Sigmoid colon (tissue), 7 donors: Measurements from ENCODE around the gene BBS2. TPM values are rescaled to one million over a fixed set of nuclear protein-coding genes. Genes with fewer than 3 reads are reported as not detected.

Source experiments
- DNase-seq: peaks from one replicate; pipeline ENCODE4 v3.0.0-alpha.2; 2019
- H3K27ac ChIP-seq, 4 donors: fragments of 200-600 bp; sonication (generic); one replicate each; pipeline ENCODE4 v1.5.1; 2016 to 2019; ENCODE audit warnings: mild to moderate bottlenecking in 1 of 4
- H3K27me3 ChIP-seq, 3 donors: fragments of 200-600 bp; sonication (generic); one replicate each; pipeline ENCODE4 v1.5.1; 2019; ENCODE audit warnings: mild to moderate bottlenecking in 1 of 3
- H3K36me3 ChIP-seq, 4 donors: fragments of 200-600 bp; sonication (generic); one replicate each; pipeline ENCODE4 v1.5.1; 2016 to 2019
- H3K4me1 ChIP-seq, 4 donors: fragments of 200-600 bp; sonication (generic); one replicate each; pipeline ENCODE4 v1.5.1; 2017 to 2019
- H3K4me3 ChIP-seq, 4 donors: fragments of 200-600 bp; sonication (generic); one replicate each; pipeline ENCODE4 v1.5.1; 2017 to 2019; ENCODE audit warnings: mild to moderate bottlenecking in 2 of 4, moderate library complexity in 1 of 4
- H3K9me3 ChIP-seq, 4 donors: fragments of 200-600 bp in 3 of 4; sonication (generic) in 3 of 4; one replicate each; pipeline versions ENCODE4 v1.5.1 to v1.6.1; 2013 to 2019
- EP300 ChIP-seq, 4 donors: sonication (generic); formaldehyde crosslinking; IDR thresholded peaks; one replicate each; pipeline ENCODE4 v1.6.1; 2017; ENCODE audit warnings: antibody characterized with exemption in 4 of 4
- POLR2A ChIP-seq, 2 donors: fragments of 450-650 bp; IDR thresholded peaks; one replicate each; pipeline ENCODE4 v1.6.1; 2016; ENCODE audit warnings: antibody characterized with exemption in 2 of 2, mild to moderate bottlenecking in 2 of 2, moderate library complexity in 2 of 2
- POLR2AphosphoS5 ChIP-seq, 4 donors: sonication (generic); formaldehyde crosslinking; IDR thresholded peaks; one replicate each; pipeline ENCODE4 v1.6.1; 2017; ENCODE audit warnings: antibody characterized with exemption in 4 of 4
- WGBS, 2 donors: extraction: QIAGEN DNeasy Blood & Tissue Kit; methylation state at CpG; one replicate each; pipeline ENCODE4 v1.1.7; 2013; 5-methylcytosine and 5-hydroxymethylcytosine counted together
- intact Hi-C: fragments of 100-400 bp; cut with DNase I; formaldehyde crosslinking; loops from one replicate; pipeline ENCODE4 v1.15.1; 2023
- polyA plus RNA-seq, 3 donors: library from polyadenylated mRNA; stranded (reverse); fragments of 200-250 nt; gene quantifications; one replicate each; pipeline ENCODE4 v1.2.3, GENCODE V29; 2013
- total RNA-seq, 4 donors: library from RNA; depleted of rRNA; stranded (reverse); fragments of >200 nt; gene quantifications; one replicate each; pipeline ENCODE4 v1.1.0, GENCODE V29; 2016
- TF ChIP-seq, protein P1 (sequence below), 4 experiments: fragments of 450-650 bp in 3 of 4; fragments of 200-600 bp in 1 of 4; IDR thresholded peaks; one replicate each; pipeline ENCODE4 v1.5.1; 2016 to 2019; ENCODE audit warnings: antibody characterized with exemption in 4 of 4, mild to moderate bottlenecking in 3 of 4, moderate library complexity in 2 of 4
- donor health status: healthy with polysubstance abuse.
- donor health status: Bipolar disorder and iron deficiency.
- donor health status: healthy.

Gene BBS2
- total and polyA plus RNA-seq, 7 donors, result 13.2 to 74.2 (median 40.8) TPM

DNA sequence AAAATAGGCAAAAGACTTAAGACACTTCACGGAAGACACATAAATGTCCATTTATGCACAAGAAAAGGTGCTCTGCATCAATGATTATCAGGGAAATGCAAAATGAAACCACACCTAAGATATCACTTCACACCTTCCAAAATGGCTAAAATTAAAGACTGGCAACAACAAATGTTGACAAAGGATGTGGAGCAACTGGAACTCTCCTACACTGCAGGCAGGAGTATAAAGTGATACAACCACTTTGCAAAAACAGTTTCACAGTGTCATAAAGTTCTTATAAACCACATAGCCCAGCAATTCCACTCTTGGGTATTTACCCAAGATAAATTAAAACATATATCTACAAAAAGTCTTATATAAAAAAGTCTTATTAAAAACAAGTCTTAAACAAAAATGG, 7.8 kb downstream of the BBS2 start:
- DNase-seq, result no peak
- peaks cover 0 to 20% (median 6%) of the 10 kb centered on the region in 4 donors for H3K4me1 ChIP-seq
- H3K36me3 ChIP-seq, result peaks cover 11 to 53% (median 16%) of the 10 kb centered on the region in 4 donors
- no peak overlapping the region for H3K4me3 ChIP-seq
- TF ChIP-seq EP300 (IDR thresholded peaks at IDR 0.05) (no peak), POLR2A (IDR thresholded peaks at IDR 0.05) (no peak), POLR2AphosphoS5 (IDR thresholded peaks at IDR 0.05) (no peak)
- TF ChIP-seq, protein P1, sequence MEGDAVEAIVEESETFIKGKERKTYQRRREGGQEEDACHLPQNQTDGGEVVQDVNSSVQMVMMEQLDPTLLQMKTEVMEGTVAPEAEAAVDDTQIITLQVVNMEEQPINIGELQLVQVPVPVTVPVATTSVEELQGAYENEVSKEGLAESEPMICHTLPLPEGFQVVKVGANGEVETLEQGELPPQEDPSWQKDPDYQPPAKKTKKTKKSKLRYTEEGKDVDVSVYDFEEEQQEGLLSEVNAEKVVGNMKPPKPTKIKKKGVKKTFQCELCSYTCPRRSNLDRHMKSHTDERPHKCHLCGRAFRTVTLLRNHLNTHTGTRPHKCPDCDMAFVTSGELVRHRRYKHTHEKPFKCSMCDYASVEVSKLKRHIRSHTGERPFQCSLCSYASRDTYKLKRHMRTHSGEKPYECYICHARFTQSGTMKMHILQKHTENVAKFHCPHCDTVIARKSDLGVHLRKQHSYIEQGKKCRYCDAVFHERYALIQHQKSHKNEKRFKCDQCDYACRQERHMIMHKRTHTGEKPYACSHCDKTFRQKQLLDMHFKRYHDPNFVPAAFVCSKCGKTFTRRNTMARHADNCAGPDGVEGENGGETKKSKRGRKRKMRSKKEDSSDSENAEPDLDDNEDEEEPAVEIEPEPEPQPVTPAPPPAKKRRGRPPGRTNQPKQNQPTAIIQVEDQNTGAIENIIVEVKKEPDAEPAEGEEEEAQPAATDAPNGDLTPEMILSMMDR (IDR thresholded peaks at IDR 0.05), result no peak
- H3K9me3 ChIP-seq, result no peaks in the 10 kb centered on the region
- WGBS, 2 donors, result 97 to 100% methylated on average over 1 of the region's 1 CpG
- no peak overlapping the region for H3K27ac ChIP-seq
- no peaks in the 10 kb centered on the region for H3K27me3 ChIP-seq
- intact Hi-C loops, result no loop called here

DNA sequence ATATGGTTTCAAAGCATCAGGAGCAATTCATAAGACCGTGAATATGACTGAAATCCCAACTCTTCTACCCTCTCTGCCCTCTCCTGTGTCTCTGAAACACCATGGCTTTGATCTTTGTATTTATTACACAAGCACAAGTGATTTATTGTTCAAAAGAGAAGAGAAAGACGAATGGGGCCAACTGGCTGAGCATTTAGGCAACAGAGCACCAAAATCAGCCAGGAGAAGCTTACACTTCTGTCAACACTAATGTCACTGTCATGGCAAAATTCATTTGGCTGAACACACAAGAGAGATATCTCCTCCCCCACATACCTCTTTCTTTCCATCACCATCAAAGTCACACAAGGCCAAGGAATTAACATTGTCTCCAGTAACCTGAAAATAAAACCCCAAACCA, 9.3 kb downstream of the BBS2 start:
- Histone ChIP-seq H3K27ac (no peak overlapping the region), H3K27me3 (no peaks in the 10 kb centered on the region), H3K36me3 (peaks cover 12 to 68% (median 19%) of the 10 kb centered on the region in 4 donors), H3K9me3 (no peaks in the 10 kb centered on the region), H3K4me1 (peaks cover 0 to 8% (median 4%) of the 10 kb centered on the region in 4 donors), H3K4me3 (no peak overlapping the region)
- intact Hi-C loops, result no loop called here
- WGBS, 2 donors, result 65 to 83% methylated on average over 2 of the region's 2 CpGs
- TF ChIP-seq, protein P1 (IDR thresholded peaks at IDR 0.05), result no peak
- TF ChIP-seq EP300 (IDR thresholded peaks at IDR 0.05), result no peak
- TF ChIP-seq POLR2AphosphoS5 (IDR thresholded peaks at IDR 0.05), result no peak
- TF ChIP-seq POLR2A (IDR thresholded peaks at IDR 0.05), result no peak
- no peak for DNase-seq

DNA sequence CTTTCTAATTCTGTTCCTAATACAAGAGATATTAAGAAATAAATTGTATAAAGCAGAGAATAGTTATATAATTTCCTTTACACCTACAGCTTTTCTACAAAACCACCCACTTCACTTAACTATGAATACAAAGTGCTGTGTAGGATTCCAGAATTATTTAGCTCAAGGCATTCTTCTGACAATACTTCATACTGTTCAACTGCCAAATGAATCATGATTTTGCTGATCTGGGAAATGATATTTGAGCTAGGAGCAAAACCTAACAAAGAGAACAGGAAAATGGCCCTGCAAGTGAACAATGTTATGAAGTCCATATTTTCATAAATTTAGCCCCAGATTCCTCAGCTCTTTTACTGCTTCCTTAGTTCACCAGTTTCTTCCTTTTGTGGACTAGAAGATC, 12.9 kb downstream of the BBS2 start:
- no peak for TF ChIP-seq POLR2A (IDR thresholded peaks at IDR 0.05)
- TF ChIP-seq, protein P1 (IDR thresholded peaks at IDR 0.05), result no peak
- TF ChIP-seq EP300 (IDR thresholded peaks at IDR 0.05), result no peak
- TF ChIP-seq POLR2AphosphoS5 (IDR thresholded peaks at IDR 0.05), result no peak
- Histone ChIP-seq H3K4me3 (no peak overlapping the region), H3K27me3 (no peaks in the 10 kb centered on the region), H3K4me1 (no peaks in the 10 kb centered on the region), H3K9me3 (no peaks in the 10 kb centered on the region), H3K36me3 (peaks cover 16 to 96% (median 30%) of the 10 kb centered on the region in 4 donors), H3K27ac (no peak overlapping the region)
- intact Hi-C loops, result no loop called here
- DNase-seq, result no peak

DNA sequence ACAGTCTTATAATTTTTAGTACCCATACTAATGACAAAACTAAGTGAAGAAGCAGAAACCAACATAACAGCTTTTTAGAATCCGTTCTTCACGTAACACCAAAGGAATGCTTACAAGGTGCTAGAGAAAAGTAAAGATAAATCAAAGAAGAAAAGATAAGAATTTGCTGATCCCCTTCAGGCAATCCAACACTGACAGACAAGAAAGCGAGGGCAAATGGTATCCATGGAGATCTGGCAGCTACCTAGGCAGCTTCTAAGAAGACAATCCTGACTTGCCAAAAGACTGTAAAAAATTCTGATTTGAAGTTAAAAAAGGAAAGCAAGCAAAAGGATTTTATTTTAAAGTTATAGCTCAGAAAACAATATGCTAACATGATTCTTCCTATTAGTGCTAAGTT, 14.6 kb downstream of the BBS2 start:
- H3K4me3 ChIP-seq, result no peak overlapping the region
- no peaks in the 10 kb centered on the region for H3K9me3 ChIP-seq
- 96 to 99% methylated on average over 3 of the region's 3 CpGs for WGBS, 2 donors
- DNase-seq, result no peak
- TF ChIP-seq, protein P1 (IDR thresholded peaks at IDR 0.05), result no peak
- TF ChIP-seq POLR2A (IDR thresholded peaks at IDR 0.05), result no peak
- no peak for TF ChIP-seq POLR2AphosphoS5 (IDR thresholded peaks at IDR 0.05)
- no peak for TF ChIP-seq EP300 (IDR thresholded peaks at IDR 0.05)
- peaks cover 19 to 100% (median 43%) of the 10 kb centered on the region in 4 donors for H3K36me3 ChIP-seq
- intact Hi-C loops, result no loop called here
- H3K27ac ChIP-seq, result no peak overlapping the region
- H3K27me3 ChIP-seq, result no peaks in the 10 kb centered on the region
- H3K4me1 ChIP-seq, result no peaks in the 10 kb centered on the region

DNA sequence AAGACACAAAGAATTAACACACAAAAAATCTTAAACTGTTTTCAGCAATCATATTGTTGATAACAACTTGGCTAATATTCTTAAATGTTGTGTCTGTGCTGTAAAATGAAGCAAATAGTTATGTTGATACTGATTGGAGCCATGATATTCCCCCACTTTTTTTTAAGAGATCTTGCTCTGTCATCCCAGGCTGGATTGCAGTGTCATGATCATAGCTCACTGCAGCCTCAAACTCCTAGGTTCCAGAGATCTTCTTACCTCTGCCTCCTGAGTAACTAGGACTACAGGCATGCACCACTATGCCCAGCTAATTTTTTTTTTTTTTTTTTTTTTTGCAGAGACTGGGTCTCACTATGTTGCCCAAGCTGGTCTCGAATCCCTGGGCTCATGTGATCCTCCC, 26.0 kb downstream of the BBS2 start:
- WGBS, 2 donors, result 92 to 93% methylated on average over 1 of the region's 1 CpG
- H3K27me3 ChIP-seq, result no peaks in the 10 kb centered on the region
- H3K27ac ChIP-seq, result no peak overlapping the region
- peaks cover 10 to 63% (median 26%) of the 10 kb centered on the region in 4 donors for H3K36me3 ChIP-seq
- DNase-seq, result no peak
- intact Hi-C loops, result no loop called here
- TF ChIP-seq, protein P1 (IDR thresholded peaks at IDR 0.05), result no peak
- TF ChIP-seq POLR2A (IDR thresholded peaks at IDR 0.05) (no peak), POLR2AphosphoS5 (IDR thresholded peaks at IDR 0.05) (no peak), EP300 (IDR thresholded peaks at IDR 0.05) (no peak)
- H3K4me3 ChIP-seq, result no peak overlapping the region
- no peaks in the 10 kb centered on the region for H3K4me1 ChIP-seq
- H3K9me3 ChIP-seq, result no peaks in the 10 kb centered on the region
